HCT116 (cell line): ENCODE measurements around the gene EFCAB5. TPM values are rescaled to one million over a fixed set of nuclear protein-coding genes. Genes with fewer than 3 reads are reported as not detected.
"Not testable (repeated sequence)": the region's sequence is repeated elsewhere in the genome, so short reads cannot be mapped to it uniquely, and the experiment has no call there.

Experiments used
- ATAC-seq: fragments of 200-7000 bp; cut with Tn5 transposase; 2 replicates; pipeline ENCODE4 v1.9.1; 2020; ENCODE audit warnings: mild to moderate bottlenecking, moderate library complexity
- BruUV-seq: library from RNA; stranded (reverse); fragments of 400-500 nt; replicated peaks from 2 replicates; lab custom pipeline; 2021; lab: Mats Ljungman, UMichigan
- CTCF ChIA-PET: fragments of 300-600 bp; sonication (Branson Sonifier 250); formaldehyde crosslinking; loops from one replicate; lab custom pipeline; 2021; ENCODE audit warnings: antibody characterized with exemption; lab: Charles Lee
- POLR2A ChIA-PET: fragments of 300-600, 350-600 bp; sonication (Branson Sonifier 250); formaldehyde crosslinking; loops from one replicate; lab custom pipeline; 2021; ENCODE audit warnings: antibody characterized with exemption; lab: Charles Lee
- RAD21 ChIA-PET, 2 experiments: fragments of 300-600 bp; sonication (Branson Sonifier 250); formaldehyde crosslinking; loops; one replicate each; lab custom pipeline; 2023; ENCODE audit warnings: low total read pairs in 2 of 2; ENCODE audit not compliant: uncharacterized antibody in 2 of 2, unreplicated experiment in 2 of 2, low non-redundant PET in 1 of 2; lab: Charles Lee
- DNase-seq: peaks from one replicate; pipeline ENCODE4 v3.0.0-alpha.2; 2010; ENCODE audit warnings: low read depth, low spot score
- H2AFZ ChIP-seq: fragments of 200-600 bp; shearing (Covaris generic), sonication (generic); 2 replicates; pipeline ENCODE4 v1.6.1; 2017; ENCODE audit warnings: low read depth, mixed run types, mixed read lengths, antibody characterized with exemption, low read length; ENCODE audit not compliant: poor library complexity, severe bottlenecking
- H3K27ac ChIP-seq: 2 replicates; pipeline ENCODE4 v1.5.1; 2012; ENCODE audit warnings: low read depth, low read length
- H3K27me3 ChIP-seq: fragments of 200-600 bp; sonication (generic); 2 replicates; pipeline ENCODE4 v1.6.1; 2016; ENCODE audit warnings: mixed run types, low read length, mixed read lengths; ENCODE audit not compliant: insufficient read depth
- H3K36me3 ChIP-seq, 2 experiments: fragments of 200-500 bp in 1 of 2; fragments of 200-600 bp in 1 of 2; sonication (Bioruptor generic) in 1 of 2; sonication (generic) in 1 of 2; 2 replicates each; pipeline versions ENCODE4 v1.5.1 to v1.6.1; 2014 to 2016; ENCODE audit warnings: low read length in 2 of 2, inconsistent platforms in 1 of 2, mixed read lengths in 1 of 2, mixed run types in 1 of 2; ENCODE audit not compliant: insufficient read depth in 2 of 2, control insufficient read depth in 1 of 2
- H3K4me1 ChIP-seq, 2 experiments: fragments of 200-600 bp in 1 of 2; sonication (generic) in 1 of 2; 2 replicates each; pipeline versions ENCODE4 v1.5.1 to v1.6.1; 2012 to 2017; ENCODE audit warnings: low read length in 2 of 2, inconsistent platforms in 1 of 2, mild to moderate bottlenecking in 1 of 2, mixed read lengths in 1 of 2, mixed run types in 1 of 2, moderate library complexity in 1 of 2; ENCODE audit not compliant: insufficient read depth in 2 of 2, control insufficient read depth in 1 of 2
- H3K4me2 ChIP-seq: fragments of 200-600 bp; sonication (generic); 2 replicates; pipeline ENCODE4 v1.6.1; 2017; ENCODE audit warnings: mixed run types, low read length, mixed read lengths
- H3K4me3 ChIP-seq, 2 experiments: fragments of 200-600 bp in 1 of 2; sonication (generic) in 1 of 2; replicated peaks in 1 of 2; 2 replicates each; pipeline ENCODE4 v1.5.1; 2011 to 2016; ENCODE audit warnings: low read length in 2 of 2, control low read depth in 1 of 2, low read depth in 1 of 2, mild to moderate bottlenecking in 1 of 2, mixed read lengths in 1 of 2, mixed run types in 1 of 2
- H3K79me2 ChIP-seq: fragments of 200-600 bp; sonication (generic); 2 replicates; pipeline ENCODE4 v1.6.1; 2017; ENCODE audit warnings: mild to moderate bottlenecking, mixed run types, low read length, moderate library complexity, mixed read lengths; ENCODE audit not compliant: insufficient read depth
- H3K9ac ChIP-seq: fragments of 200-600 bp; sonication (generic); 2 replicates; pipeline ENCODE4 v1.6.1; 2016; ENCODE audit warnings: low read length, mixed read lengths
- H3K9me2 ChIP-seq: fragments of 200-600 bp; sonication (generic), shearing (Covaris generic); 2 replicates; pipeline ENCODE4 v1.6.1; 2017; ENCODE audit warnings: mixed run types, mild to moderate bottlenecking, moderate library complexity; ENCODE audit not compliant: insufficient read depth
- H3K9me3 ChIP-seq, 2 experiments: fragments of 200-500 bp in 1 of 2; fragments of 200-600 bp in 1 of 2; sonication (Bioruptor generic) in 1 of 2; sonication (generic) in 1 of 2; 2 replicates each; pipeline ENCODE4 v1.6.1; 2014 to 2017; ENCODE audit warnings: low read length in 2 of 2, mixed read lengths in 2 of 2, inconsistent platforms in 1 of 2, low read depth in 1 of 2, mild to moderate bottlenecking in 1 of 2, mixed run types in 1 of 2, moderate library complexity in 1 of 2; ENCODE audit not compliant: control insufficient read depth in 1 of 2, insufficient read depth in 1 of 2
- H4K20me1 ChIP-seq: fragments of 200-600 bp; sonication (generic), shearing (Covaris generic); 2 replicates; pipeline ENCODE4 v1.6.1; 2017; ENCODE audit warnings: mixed run types, mild to moderate bottlenecking, moderate library complexity; ENCODE audit not compliant: insufficient read depth
- CEBPB ChIP-seq: IDR thresholded peaks from 2 replicates; pipeline ENCODE4 v1.6.1; 2012; ENCODE audit warnings: low read depth
- EGR1 ChIP-seq: IDR thresholded peaks from 2 replicates; pipeline ENCODE4 v1.6.1; 2012; ENCODE audit warnings: low read depth
- ELF1 ChIP-seq: IDR thresholded peaks from 2 replicates; pipeline ENCODE4 v1.6.1; 2012; ENCODE audit warnings: low read depth, borderline replicate concordance
- EZH2 ChIP-seq: fragments of 200-600 bp; sonication (generic); IDR thresholded peaks from 2 replicates; pipeline ENCODE4 v1.6.1; 2017; ENCODE audit warnings: antibody characterized with exemption, mixed run types
- EZH2phosphoT487 ChIP-seq: fragments of 200-600 bp; IDR thresholded peaks from 2 replicates; pipeline ENCODE4 v1.6.1; 2018; ENCODE audit warnings: antibody characterized with exemption, borderline replicate concordance
- FOSL1 ChIP-seq: IDR thresholded peaks from 2 replicates; pipeline ENCODE4 v1.6.1; 2012; ENCODE audit warnings: low read depth
- JUND ChIP-seq: IDR thresholded peaks from 2 replicates; pipeline ENCODE4 v1.6.1; 2012
- SP1 ChIP-seq: IDR thresholded peaks from 2 replicates; pipeline ENCODE4 v1.6.1; 2012; ENCODE audit warnings: low read depth
- ZNF274 ChIP-seq: fragments of 200-500 bp; sonication (Bioruptor generic); IDR thresholded peaks from 2 replicates; pipeline ENCODE4 v1.6.1; 2014; ENCODE audit warnings: mild to moderate bottlenecking, low read depth, low read length, inconsistent platforms
- intact Hi-C: fragments of 100-400 bp; cut with micrococcal nuclease; formaldehyde crosslinking; loops from 2 replicates; pipeline ENCODE4 v1.10.0; 2022
- total RNA-seq: library from RNA; stranded (reverse); gene quantifications from one replicate; pipeline ENCODE4 v1.2.1, GENCODE V29; 2021; ENCODE audit not compliant: unreplicated experiment
- TF ChIP-seq, protein P1 (sequence below), 3 experiments: fragments of 200-600 bp in 1 of 3; sonication (generic) in 1 of 3; IDR thresholded peaks in 2 of 3; conservative IDR thresholded peaks in 1 of 3; 2 replicates each; pipeline ENCODE4 v1.5.1; 2012 to 2017; ENCODE audit warnings: low read depth in 2 of 3, low read length in 2 of 3, antibody characterized with exemption in 1 of 3, borderline replicate concordance in 1 of 3, control low read depth in 1 of 3, mild to moderate bottlenecking in 1 of 3, mixed read lengths in 1 of 3, mixed run types in 1 of 3, moderate library complexity in 1 of 3; ENCODE audit not compliant: insufficient read depth in 1 of 3
- TF ChIP-seq, protein P2 (sequence below): IDR thresholded peaks from 2 replicates; pipeline ENCODE4 v1.6.1; 2012
- TF ChIP-seq, protein P3 (sequence below): IDR thresholded peaks from 2 replicates; pipeline ENCODE4 v1.6.1; 2012
- TF ChIP-seq, protein P4 (sequence below): IDR thresholded peaks from 2 replicates; pipeline ENCODE4 v1.6.1; 2012; ENCODE audit warnings: low read depth

EFCAB5 gene
- total RNA-seq, 1 experiment from 2014 or later, result 0.17 TPM

DNA sequence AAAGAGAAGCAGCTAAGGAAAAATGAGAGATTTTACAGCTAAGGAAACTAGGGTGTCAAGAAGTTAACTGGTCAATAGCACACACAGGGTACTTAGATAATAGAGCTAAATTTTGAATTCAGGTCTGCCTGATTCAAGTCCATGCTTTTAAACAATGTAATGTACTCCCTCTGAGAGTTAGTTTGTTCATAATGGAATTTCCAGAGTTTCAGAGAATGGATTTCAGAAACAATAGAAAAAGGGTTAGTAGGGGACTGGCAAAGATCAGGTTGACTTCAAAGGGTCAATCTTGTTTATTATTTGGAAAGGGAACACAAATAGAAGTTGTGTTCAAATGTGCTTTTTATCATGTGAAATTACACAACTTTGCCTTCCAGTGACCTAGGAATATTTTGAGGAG lies 193.1 kb downstream of the EFCAB5 start (continued):
- TF ChIP-seq, protein P1, sequence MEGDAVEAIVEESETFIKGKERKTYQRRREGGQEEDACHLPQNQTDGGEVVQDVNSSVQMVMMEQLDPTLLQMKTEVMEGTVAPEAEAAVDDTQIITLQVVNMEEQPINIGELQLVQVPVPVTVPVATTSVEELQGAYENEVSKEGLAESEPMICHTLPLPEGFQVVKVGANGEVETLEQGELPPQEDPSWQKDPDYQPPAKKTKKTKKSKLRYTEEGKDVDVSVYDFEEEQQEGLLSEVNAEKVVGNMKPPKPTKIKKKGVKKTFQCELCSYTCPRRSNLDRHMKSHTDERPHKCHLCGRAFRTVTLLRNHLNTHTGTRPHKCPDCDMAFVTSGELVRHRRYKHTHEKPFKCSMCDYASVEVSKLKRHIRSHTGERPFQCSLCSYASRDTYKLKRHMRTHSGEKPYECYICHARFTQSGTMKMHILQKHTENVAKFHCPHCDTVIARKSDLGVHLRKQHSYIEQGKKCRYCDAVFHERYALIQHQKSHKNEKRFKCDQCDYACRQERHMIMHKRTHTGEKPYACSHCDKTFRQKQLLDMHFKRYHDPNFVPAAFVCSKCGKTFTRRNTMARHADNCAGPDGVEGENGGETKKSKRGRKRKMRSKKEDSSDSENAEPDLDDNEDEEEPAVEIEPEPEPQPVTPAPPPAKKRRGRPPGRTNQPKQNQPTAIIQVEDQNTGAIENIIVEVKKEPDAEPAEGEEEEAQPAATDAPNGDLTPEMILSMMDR (IDR thresholded peaks at IDR 0.05 in 2 of 3, conservative IDR thresholded peaks at IDR 0.05 in 1 of 3; ENCODE audit: borderline replicate concordance in 1 of 3, insufficient read depth in 1 of 3, low read depth in 2 of 3, low read length in 2 of 3), result no peak
- TF ChIP-seq FOSL1, result no peak
- no peak for TF ChIP-seq SP1
- TF ChIP-seq, protein P2, sequence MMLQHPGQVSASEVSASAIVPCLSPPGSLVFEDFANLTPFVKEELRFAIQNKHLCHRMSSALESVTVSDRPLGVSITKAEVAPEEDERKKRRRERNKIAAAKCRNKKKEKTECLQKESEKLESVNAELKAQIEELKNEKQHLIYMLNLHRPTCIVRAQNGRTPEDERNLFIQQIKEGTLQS, result no peak
- TF ChIP-seq, protein P3, sequence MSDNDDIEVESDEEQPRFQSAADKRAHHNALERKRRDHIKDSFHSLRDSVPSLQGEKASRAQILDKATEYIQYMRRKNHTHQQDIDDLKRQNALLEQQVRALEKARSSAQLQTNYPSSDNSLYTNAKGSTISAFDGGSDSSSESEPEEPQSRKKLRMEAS, result no peak
- TF ChIP-seq JUND, result no peak

DNA sequence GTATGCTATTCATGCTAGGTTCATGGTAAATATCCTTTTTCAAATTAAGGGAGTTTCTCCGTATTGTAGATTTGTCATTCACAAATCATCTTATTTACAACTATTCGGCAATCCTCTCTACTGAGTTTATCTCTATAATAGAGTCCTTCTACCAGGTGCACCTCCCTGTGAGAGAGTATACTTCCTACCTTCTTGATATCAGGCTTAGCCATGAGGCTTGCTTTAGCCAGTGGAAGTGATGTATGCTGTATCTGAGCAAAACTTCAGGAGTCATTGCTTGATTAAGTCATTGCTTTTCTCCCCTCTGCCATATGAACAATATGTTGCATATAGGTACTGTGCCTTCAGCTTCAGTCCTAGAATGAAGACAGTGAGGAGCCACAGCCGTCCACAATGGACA lies 195.7 kb downstream of the EFCAB5 start:
- H3K36me3 ChIP-seq, result peaks cover 10 to 24% of the 10 kb centered on the region in 2 experiments; a peak in 3 of 4 replicates
- no peak overlapping the region for H3K4me3 ChIP-seq
- no peak overlapping the region for H3K27ac ChIP-seq
- CTCF ChIA-PET, result no interaction called here
- H3K4me2 ChIP-seq, result no peak overlapping the region
- no peaks in the 10 kb centered on the region for H3K4me1 ChIP-seq
- H4K20me1 ChIP-seq, result peaks cover 35% of the 10 kb centered on the region
- DNase-seq, result no peak
- no peak overlapping the region for H2AFZ ChIP-seq
- H3K27me3 ChIP-seq, result no peaks in the 10 kb centered on the region
- intact Hi-C loops, result no loop called here
- H3K9me3 ChIP-seq, result no peaks in the 10 kb centered on the region
- RAD21 ChIA-PET, result no interaction called here
- TF ChIP-seq, protein P4, sequence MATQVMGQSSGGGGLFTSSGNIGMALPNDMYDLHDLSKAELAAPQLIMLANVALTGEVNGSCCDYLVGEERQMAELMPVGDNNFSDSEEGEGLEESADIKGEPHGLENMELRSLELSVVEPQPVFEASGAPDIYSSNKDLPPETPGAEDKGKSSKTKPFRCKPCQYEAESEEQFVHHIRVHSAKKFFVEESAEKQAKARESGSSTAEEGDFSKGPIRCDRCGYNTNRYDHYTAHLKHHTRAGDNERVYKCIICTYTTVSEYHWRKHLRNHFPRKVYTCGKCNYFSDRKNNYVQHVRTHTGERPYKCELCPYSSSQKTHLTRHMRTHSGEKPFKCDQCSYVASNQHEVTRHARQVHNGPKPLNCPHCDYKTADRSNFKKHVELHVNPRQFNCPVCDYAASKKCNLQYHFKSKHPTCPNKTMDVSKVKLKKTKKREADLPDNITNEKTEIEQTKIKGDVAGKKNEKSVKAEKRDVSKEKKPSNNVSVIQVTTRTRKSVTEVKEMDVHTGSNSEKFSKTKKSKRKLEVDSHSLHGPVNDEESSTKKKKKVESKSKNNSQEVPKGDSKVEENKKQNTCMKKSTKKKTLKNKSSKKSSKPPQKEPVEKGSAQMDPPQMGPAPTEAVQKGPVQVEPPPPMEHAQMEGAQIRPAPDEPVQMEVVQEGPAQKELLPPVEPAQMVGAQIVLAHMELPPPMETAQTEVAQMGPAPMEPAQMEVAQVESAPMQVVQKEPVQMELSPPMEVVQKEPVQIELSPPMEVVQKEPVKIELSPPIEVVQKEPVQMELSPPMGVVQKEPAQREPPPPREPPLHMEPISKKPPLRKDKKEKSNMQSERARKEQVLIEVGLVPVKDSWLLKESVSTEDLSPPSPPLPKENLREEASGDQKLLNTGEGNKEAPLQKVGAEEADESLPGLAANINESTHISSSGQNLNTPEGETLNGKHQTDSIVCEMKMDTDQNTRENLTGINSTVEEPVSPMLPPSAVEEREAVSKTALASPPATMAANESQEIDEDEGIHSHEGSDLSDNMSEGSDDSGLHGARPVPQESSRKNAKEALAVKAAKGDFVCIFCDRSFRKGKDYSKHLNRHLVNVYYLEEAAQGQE, result no peak
- no peak for TF ChIP-seq CEBPB
- no peak for TF ChIP-seq ZNF274
- TF ChIP-seq ELF1, result no peak
- TF ChIP-seq EZH2, result no peak
- TF ChIP-seq, protein P2, result no peak
- no peak for TF ChIP-seq EZH2phosphoT487
- TF ChIP-seq EGR1, result no peak
- no TSS peak for BruUV-seq
- POLR2A ChIA-PET, result interaction anchor here (1.7 kb wide), 1 partner anchor 11 kb away, joined by 4 read pairs; no protein-coding TSS in a partner anchor
- H3K9me2 ChIP-seq, result no peaks in the 10 kb centered on the region
- no peak overlapping the region for H3K9ac ChIP-seq
- peaks cover 99% of the 10 kb centered on the region for H3K79me2 ChIP-seq
- ATAC-seq, result no peak

DNA sequence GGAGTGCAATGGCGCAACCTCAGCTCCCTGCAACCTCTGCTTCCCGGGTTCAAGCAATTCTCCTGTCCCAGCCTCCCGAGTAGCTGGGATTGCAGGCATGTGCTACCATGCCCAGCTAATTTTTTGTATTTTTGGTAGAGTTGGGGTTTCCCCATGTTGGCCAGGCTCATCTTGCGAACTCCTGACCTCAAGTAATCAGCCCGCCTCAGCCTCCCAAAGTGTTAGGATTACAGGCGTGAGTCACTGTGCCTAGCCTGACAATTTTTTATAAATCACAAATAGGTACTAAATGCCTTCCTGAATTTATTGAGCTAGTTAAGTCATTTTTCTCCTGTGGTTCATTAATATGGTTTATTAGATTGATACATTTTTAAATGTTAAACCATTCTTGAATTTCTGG lies 206.4 kb downstream of the EFCAB5 start:
- H4K20me1 ChIP-seq, intact Hi-C loops, RAD21 ChIA-PET, POLR2A ChIA-PET, H3K9me2 ChIP-seq, DNase-seq, H2AFZ ChIP-seq, H3K9ac ChIP-seq, H3K27ac ChIP-seq, H3K27me3 ChIP-seq, H3K36me3 ChIP-seq, ATAC-seq, H3K9me3 ChIP-seq, CTCF ChIA-PET, BruUV-seq, H3K4me3 ChIP-seq, H3K4me2 ChIP-seq: not testable (repeated sequence)
- peaks cover 95% of the 10 kb centered on the region for H3K79me2 ChIP-seq
- H3K4me1 ChIP-seq, result peaks cover 9 to 13% of the 10 kb centered on the region in 2 experiments; a peak in 3 of 4 replicates
